WTC11 (cell line): ENCODE measurements around the gene LIFR. TPM values are rescaled to one million over a fixed set of nuclear protein-coding genes. Genes with fewer than 3 reads are reported as not detected.
"Not testable (repeated sequence)": the region's sequence is repeated elsewhere in the genome, so short reads cannot be mapped to it uniquely, and the experiment has no call there.

Experiments
- ATAC-seq: fragments of 200-7000 bp; cut with Tn5 transposase; 2 replicates; pipeline ENCODE4 v1.10.0; 2021; ENCODE audit warnings: mild to moderate bottlenecking, moderate library complexity
- CTCF ChIA-PET: fragments of 300-600 bp; sonication (Branson Sonifier 250); formaldehyde crosslinking; loops from one replicate; lab custom pipeline; 2021; ENCODE audit warnings: antibody characterized with exemption; lab: Charles Lee
- POLR2A ChIA-PET: fragments of 350-600 bp; sonication (Branson Sonifier 250); formaldehyde crosslinking; loops from one replicate; lab custom pipeline; 2021; ENCODE audit warnings: antibody characterized with exemption; lab: Charles Lee
- DNase-seq: peaks from one replicate; pipeline ENCODE4 v3.0.0; 2021; ENCODE audit warnings: low spot score
- H3K27ac Mint-ChIP-seq: 2 replicates; pipeline ENCODE4 v1.8.0; 2021; ENCODE audit warnings: mixed read lengths
- H3K27me3 Mint-ChIP-seq: 2 replicates; pipeline ENCODE4 v1.8.0; 2021; ENCODE audit warnings: low read depth, mild to moderate bottlenecking, moderate library complexity, mixed read lengths
- H3K36me3 Mint-ChIP-seq: 2 replicates; pipeline ENCODE4 v1.8.0; 2021; ENCODE audit warnings: mixed read lengths
- H3K4me1 Mint-ChIP-seq: 2 replicates; pipeline ENCODE4 v1.8.0; 2022; ENCODE audit warnings: mixed read lengths
- H3K4me3 Mint-ChIP-seq: 2 replicates; pipeline ENCODE4 v1.8.0; 2021; ENCODE audit warnings: mild to moderate bottlenecking, moderate library complexity, mixed read lengths
- H3K9me3 Mint-ChIP-seq: 2 replicates; pipeline ENCODE4 v1.8.0; 2021; ENCODE audit warnings: mixed read lengths
- ESRRA ChIP-seq: sonication (generic); formaldehyde crosslinking; IDR thresholded peaks from 2 replicates; pipeline ENCODE4 v1.8.1; 2022; ENCODE audit warnings: mild to moderate bottlenecking, missing genetic modification reagents, borderline replicate concordance
- FOXP4 ChIP-seq: sonication (generic); formaldehyde crosslinking; IDR thresholded peaks from 2 replicates; pipeline ENCODE4 v1.8.0; 2022; ENCODE audit warnings: mild to moderate bottlenecking, missing genetic modification reagents
- SOX15 ChIP-seq: fragments of 250-450 bp; sonication (Bioruptor Pico); IDR thresholded peaks from 2 replicates; pipeline ENCODE4 v1.9.0; 2021; ENCODE audit warnings: mild to moderate bottlenecking
- USF1 ChIP-seq: sonication (generic); formaldehyde crosslinking; IDR thresholded peaks from 2 replicates; pipeline ENCODE4 v1.8.0; 2022; ENCODE audit warnings: mild to moderate bottlenecking, missing genetic modification reagents
- ZMAT4 ChIP-seq: fragments of 250-450 bp; sonication (Bioruptor Pico); IDR thresholded peaks from 2 replicates; pipeline ENCODE4 v1.9.0; 2021; ENCODE audit warnings: mild to moderate bottlenecking
- ZNF219 ChIP-seq: sonication (generic); formaldehyde crosslinking; IDR thresholded peaks from 2 replicates; pipeline ENCODE4 v1.8.0; 2023; ENCODE audit warnings: missing genetic modification reagents, mild to moderate bottlenecking, borderline replicate concordance
- ZNF425 ChIP-seq: fragments of 250-450 bp; sonication (Bioruptor Pico); conservative IDR thresholded peaks from 2 replicates; pipeline ENCODE4 v1.9.0; 2021; ENCODE audit warnings: mild to moderate bottlenecking
- ZNF671 ChIP-seq: fragments of 250-450 bp; sonication (Bioruptor Pico); IDR thresholded peaks from 2 replicates; pipeline ENCODE4 v1.8.0; 2021; ENCODE audit warnings: mild to moderate bottlenecking
- total RNA-seq: library from RNA; stranded (reverse); gene quantifications from 3 replicates; pipeline ENCODE4 v1.2.3, GENCODE V29; 2021
- TF ChIP-seq, protein P1 (sequence below): sonication (generic); formaldehyde crosslinking; IDR thresholded peaks from 2 replicates; pipeline ENCODE4 v1.8.1; 2022; ENCODE audit warnings: low read depth, mild to moderate bottlenecking, moderate library complexity, missing genetic modification reagents, borderline replicate concordance
- TF ChIP-seq, protein P2 (sequence below): fragments of 250-450 bp; sonication (Bioruptor Pico); IDR thresholded peaks from 2 replicates; pipeline ENCODE4 v1.9.0; 2021; ENCODE audit warnings: mild to moderate bottlenecking, borderline replicate concordance
- TF ChIP-seq, protein P3 (sequence below): fragments of 250-450 bp; sonication (Bioruptor Pico); IDR thresholded peaks from 2 replicates; pipeline ENCODE4 v1.9.0; 2021; ENCODE audit warnings: moderate library complexity, mild to moderate bottlenecking, inconsistent platforms, borderline replicate concordance
- TF ChIP-seq, protein P4 (sequence below): sonication (generic); formaldehyde crosslinking; IDR thresholded peaks from 2 replicates; pipeline ENCODE4 v1.8.0; 2023; ENCODE audit warnings: missing genetic modification reagents
- TF ChIP-seq, protein P5 (sequence below): sonication (generic); formaldehyde crosslinking; IDR thresholded peaks from 2 replicates; pipeline ENCODE4 v1.8.1; 2022; ENCODE audit warnings: mild to moderate bottlenecking, missing genetic modification reagents, moderate library complexity, borderline replicate concordance
- TF ChIP-seq, protein P6 (sequence below): fragments of 250-450 bp; sonication (Bioruptor Pico); IDR thresholded peaks from 2 replicates; pipeline ENCODE4 v1.8.0; 2021; ENCODE audit warnings: mild to moderate bottlenecking

The LIFR gene
- total RNA-seq, 1 experiment from 2014 or later = 14.4 TPM

DNA sequence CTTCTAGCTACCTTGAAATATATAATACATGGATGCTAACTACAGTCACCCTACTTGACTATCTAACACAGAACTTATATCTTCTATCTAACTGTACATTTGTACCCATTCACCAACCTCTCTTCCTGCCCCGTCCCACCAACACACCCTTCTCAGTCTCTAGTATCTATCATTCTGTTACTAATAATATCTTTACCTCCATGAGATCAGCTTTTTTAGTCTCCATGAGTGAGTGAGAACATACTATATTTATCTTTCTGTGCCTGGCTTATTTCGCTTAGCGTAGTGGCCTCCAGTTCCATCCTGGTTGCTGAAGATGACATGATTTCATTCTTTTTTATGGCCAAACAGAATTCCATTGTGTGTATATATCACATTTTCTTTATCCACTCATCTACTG, 37.0 kb downstream of the LIFR start:
- Mint-ChIP-seq H3K4me1 (peaks cover 2% of the 10 kb centered on the region), H3K9me3 (peaks cover 6% of the 10 kb centered on the region; the same call in 1 of the 2 replicates), H3K27me3 (no peaks in the 10 kb centered on the region), H3K36me3 (peaks cover 11% of the 10 kb centered on the region), H3K4me3 (no peak overlapping the region), H3K27ac (no peak overlapping the region)
- POLR2A ChIA-PET = no interaction called here
- CTCF ChIA-PET = no interaction called here
- TF ChIP-seq SOX15 (CRISPR knock-in tag) = no peak
- TF ChIP-seq, protein P1, sequence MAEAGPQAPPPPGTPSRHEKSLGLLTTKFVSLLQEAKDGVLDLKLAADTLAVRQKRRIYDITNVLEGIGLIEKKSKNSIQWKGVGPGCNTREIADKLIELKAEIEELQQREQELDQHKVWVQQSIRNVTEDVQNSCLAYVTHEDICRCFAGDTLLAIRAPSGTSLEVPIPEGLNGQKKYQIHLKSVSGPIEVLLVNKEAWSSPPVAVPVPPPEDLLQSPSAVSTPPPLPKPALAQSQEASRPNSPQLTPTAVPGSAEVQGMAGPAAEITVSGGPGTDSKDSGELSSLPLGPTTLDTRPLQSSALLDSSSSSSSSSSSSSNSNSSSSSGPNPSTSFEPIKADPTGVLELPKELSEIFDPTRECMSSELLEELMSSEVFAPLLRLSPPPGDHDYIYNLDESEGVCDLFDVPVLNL (CRISPR knock-in tag) = no peak
- DNase-seq (no peak), ATAC-seq (no peak)

DNA sequence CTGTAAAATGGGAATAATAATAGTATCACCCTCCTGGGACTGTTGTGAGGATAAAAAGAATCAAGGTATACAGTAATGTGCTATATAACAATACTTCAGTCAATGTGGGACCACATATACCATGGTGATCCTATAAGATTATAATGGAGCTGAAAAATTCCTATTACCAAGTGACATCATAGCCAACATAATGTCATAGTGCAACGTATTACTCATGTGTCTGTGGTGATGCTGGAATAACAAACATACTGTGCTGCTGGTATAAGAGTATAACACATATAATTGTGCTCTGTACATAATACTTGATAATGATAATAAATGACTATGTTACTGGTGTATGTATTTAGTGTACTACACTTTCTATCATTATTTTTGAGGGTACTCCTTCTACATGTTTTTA, 38.1 kb downstream of the LIFR start:
- Mint-ChIP-seq H3K9me3 (peaks cover 6% of the 10 kb centered on the region; the same call in 1 of the 2 replicates), H3K4me3 (no peak overlapping the region), H3K4me1 (no peaks in the 10 kb centered on the region), H3K27ac (no peak overlapping the region), H3K36me3 (peaks cover 11% of the 10 kb centered on the region), H3K27me3 (no peaks in the 10 kb centered on the region)
- TF ChIP-seq ZNF219 (CRISPR knock-in tag) (no peak), USF1 (no peak), ZNF425 (no peak), FOXP4 (no peak), ESRRA (CRISPR knock-in tag) (no peak), ZMAT4 (no peak), ZNF671 (CRISPR knock-in tag) (no peak)
- TF ChIP-seq, protein P2, sequence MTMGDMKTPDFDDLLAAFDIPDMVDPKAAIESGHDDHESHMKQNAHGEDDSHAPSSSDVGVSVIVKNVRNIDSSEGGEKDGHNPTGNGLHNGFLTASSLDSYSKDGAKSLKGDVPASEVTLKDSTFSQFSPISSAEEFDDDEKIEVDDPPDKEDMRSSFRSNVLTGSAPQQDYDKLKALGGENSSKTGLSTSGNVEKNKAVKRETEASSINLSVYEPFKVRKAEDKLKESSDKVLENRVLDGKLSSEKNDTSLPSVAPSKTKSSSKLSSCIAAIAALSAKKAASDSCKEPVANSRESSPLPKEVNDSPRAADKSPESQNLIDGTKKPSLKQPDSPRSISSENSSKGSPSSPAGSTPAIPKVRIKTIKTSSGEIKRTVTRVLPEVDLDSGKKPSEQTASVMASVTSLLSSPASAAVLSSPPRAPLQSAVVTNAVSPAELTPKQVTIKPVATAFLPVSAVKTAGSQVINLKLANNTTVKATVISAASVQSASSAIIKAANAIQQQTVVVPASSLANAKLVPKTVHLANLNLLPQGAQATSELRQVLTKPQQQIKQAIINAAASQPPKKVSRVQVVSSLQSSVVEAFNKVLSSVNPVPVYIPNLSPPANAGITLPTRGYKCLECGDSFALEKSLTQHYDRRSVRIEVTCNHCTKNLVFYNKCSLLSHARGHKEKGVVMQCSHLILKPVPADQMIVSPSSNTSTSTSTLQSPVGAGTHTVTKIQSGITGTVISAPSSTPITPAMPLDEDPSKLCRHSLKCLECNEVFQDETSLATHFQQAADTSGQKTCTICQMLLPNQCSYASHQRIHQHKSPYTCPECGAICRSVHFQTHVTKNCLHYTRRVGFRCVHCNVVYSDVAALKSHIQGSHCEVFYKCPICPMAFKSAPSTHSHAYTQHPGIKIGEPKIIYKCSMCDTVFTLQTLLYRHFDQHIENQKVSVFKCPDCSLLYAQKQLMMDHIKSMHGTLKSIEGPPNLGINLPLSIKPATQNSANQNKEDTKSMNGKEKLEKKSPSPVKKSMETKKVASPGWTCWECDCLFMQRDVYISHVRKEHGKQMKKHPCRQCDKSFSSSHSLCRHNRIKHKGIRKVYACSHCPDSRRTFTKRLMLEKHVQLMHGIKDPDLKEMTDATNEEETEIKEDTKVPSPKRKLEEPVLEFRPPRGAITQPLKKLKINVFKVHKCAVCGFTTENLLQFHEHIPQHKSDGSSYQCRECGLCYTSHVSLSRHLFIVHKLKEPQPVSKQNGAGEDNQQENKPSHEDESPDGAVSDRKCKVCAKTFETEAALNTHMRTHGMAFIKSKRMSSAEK = no peak
- TF ChIP-seq, protein P3, sequence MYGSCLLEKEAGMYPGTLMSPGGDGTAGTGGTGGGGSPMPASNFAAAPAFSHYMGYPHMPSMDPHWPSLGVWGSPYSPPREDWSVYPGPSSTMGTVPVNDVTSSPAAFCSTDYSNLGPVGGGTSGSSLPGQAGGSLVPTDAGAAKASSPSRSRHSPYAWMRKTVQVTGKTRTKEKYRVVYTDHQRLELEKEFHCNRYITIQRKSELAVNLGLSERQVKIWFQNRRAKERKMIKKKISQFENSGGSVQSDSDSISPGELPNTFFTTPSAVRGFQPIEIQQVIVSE (CRISPR knock-in tag) = no peak
- TF ChIP-seq, protein P4, sequence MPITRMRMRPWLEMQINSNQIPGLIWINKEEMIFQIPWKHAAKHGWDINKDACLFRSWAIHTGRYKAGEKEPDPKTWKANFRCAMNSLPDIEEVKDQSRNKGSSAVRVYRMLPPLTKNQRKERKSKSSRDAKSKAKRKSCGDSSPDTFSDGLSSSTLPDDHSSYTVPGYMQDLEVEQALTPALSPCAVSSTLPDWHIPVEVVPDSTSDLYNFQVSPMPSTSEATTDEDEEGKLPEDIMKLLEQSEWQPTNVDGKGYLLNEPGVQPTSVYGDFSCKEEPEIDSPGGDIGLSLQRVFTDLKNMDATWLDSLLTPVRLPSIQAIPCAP = no peak
- TF ChIP-seq, protein P5, sequence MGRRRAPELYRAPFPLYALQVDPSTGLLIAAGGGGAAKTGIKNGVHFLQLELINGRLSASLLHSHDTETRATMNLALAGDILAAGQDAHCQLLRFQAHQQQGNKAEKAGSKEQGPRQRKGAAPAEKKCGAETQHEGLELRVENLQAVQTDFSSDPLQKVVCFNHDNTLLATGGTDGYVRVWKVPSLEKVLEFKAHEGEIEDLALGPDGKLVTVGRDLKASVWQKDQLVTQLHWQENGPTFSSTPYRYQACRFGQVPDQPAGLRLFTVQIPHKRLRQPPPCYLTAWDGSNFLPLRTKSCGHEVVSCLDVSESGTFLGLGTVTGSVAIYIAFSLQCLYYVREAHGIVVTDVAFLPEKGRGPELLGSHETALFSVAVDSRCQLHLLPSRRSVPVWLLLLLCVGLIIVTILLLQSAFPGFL (CRISPR knock-in tag) = no peak
- TF ChIP-seq, protein P6, sequence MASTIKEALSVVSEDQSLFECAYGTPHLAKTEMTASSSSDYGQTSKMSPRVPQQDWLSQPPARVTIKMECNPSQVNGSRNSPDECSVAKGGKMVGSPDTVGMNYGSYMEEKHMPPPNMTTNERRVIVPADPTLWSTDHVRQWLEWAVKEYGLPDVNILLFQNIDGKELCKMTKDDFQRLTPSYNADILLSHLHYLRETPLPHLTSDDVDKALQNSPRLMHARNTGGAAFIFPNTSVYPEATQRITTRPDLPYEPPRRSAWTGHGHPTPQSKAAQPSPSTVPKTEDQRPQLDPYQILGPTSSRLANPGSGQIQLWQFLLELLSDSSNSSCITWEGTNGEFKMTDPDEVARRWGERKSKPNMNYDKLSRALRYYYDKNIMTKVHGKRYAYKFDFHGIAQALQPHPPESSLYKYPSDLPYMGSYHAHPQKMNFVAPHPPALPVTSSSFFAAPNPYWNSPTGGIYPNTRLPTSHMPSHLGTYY (CRISPR knock-in tag) = no peak
- DNase-seq (no peak), ATAC-seq (no peak)
- ChIA-PET POLR2A (no interaction called here), CTCF (interaction anchor here (0.6 kb wide), 1 partner anchor 80 kb away, joined by 3 read pairs; no protein-coding TSS in a partner anchor)

- DNase-seq, H3K27me3 Mint-ChIP-seq, H3K4me1 Mint-ChIP-seq, ATAC-seq, H3K27ac Mint-ChIP-seq, POLR2A ChIA-PET, H3K36me3 Mint-ChIP-seq, H3K9me3 Mint-ChIP-seq, H3K4me3 Mint-ChIP-seq: not testable (repeated sequence)
- CTCF ChIA-PET = interaction anchor here (1.6 kb wide), 1 partner anchor 75 kb away, joined by 15 read pairs; no protein-coding TSS in a partner anchor
Observed at GRCh38 chr5:38516649-38517048, 39.8 kb downstream of the LIFR start.
